DND-41 (cell line): ENCODE results near the gene SOWAHA.
"Not testable (repeated sequence)": the region's sequence is repeated elsewhere in the genome, so short reads cannot be mapped to it uniquely, and the experiment has no call there.

Source experiments
- ATAC-seq: fragments of 200-7000 bp; cut with Tn5 transposase; 3 replicates; pipeline ENCODE4 v1.9.1; 2021; ENCODE audit warnings: low read depth; ENCODE audit not compliant: insufficient read depth
- DNase-seq: peaks from one replicate; pipeline ENCODE4 v3.0.0-alpha.2; 2020
- H2AFZ ChIP-seq: 2 replicates; pipeline ENCODE4 v1.6.0; 2012; ENCODE audit warnings: low read depth, low read length
- H3K27ac ChIP-seq: 2 replicates; pipeline ENCODE4 v1.5.1; 2012; ENCODE audit warnings: low read length, inconsistent platforms
- H3K27me3 ChIP-seq: fragments of 200-600 bp; sonication (generic); 2 replicates; pipeline ENCODE4 v1.6.0; 2012; ENCODE audit warnings: low read length, mild to moderate bottlenecking, inconsistent platforms; ENCODE audit not compliant: insufficient read depth, poor library complexity
- H3K36me3 ChIP-seq: 2 replicates; pipeline ENCODE4 v1.5.1; 2012; ENCODE audit warnings: low read length, inconsistent platforms; ENCODE audit not compliant: insufficient read depth
- H3K4me1 ChIP-seq: 2 replicates; pipeline ENCODE4 v1.5.1; 2012; ENCODE audit warnings: mild to moderate bottlenecking, low read length; ENCODE audit not compliant: insufficient read depth
- H3K4me2 ChIP-seq: 2 replicates; pipeline ENCODE4 v1.6.0; 2012; ENCODE audit warnings: mild to moderate bottlenecking, moderate library complexity, low read length, inconsistent platforms; ENCODE audit not compliant: insufficient read depth
- H3K4me3 ChIP-seq, 2 experiments: fragments of 200-600 bp in 1 of 2; shearing (Covaris generic) in 1 of 2; 2 replicates each; pipeline ENCODE4 v1.5.1; 2012 to 2016; ENCODE audit warnings: inconsistent platforms in 2 of 2, low read length in 2 of 2, mild to moderate bottlenecking in 2 of 2, low read depth in 1 of 2, moderate library complexity in 1 of 2
- H3K79me2 ChIP-seq: 2 replicates; pipeline ENCODE4 v1.6.0; 2012; ENCODE audit warnings: low read length, inconsistent platforms; ENCODE audit not compliant: insufficient read depth
- H3K9ac ChIP-seq: 2 replicates; pipeline ENCODE4 v1.6.0; 2012; ENCODE audit warnings: low read depth, mild to moderate bottlenecking, inconsistent platforms, low read length, moderate library complexity
- H3K9me3 ChIP-seq: 2 replicates; pipeline ENCODE4 v1.5.1; 2012; ENCODE audit warnings: low read length, moderate library complexity, mild to moderate bottlenecking, inconsistent platforms; ENCODE audit not compliant: insufficient read depth, severe bottlenecking
- H4K20me1 ChIP-seq: 2 replicates; pipeline ENCODE4 v1.6.0; 2012; ENCODE audit warnings: low read length; ENCODE audit not compliant: insufficient read depth
- EZH2 ChIP-seq: IDR thresholded peaks from 3 replicates; pipeline ENCODE4 v1.6.1; 2012; ENCODE audit warnings: borderline replicate concordance, low read depth, mild to moderate bottlenecking, moderate library complexity, low read length, inconsistent platforms; ENCODE audit not compliant: severe bottlenecking
- TF ChIP-seq, protein P1 (sequence below): IDR thresholded peaks from 2 replicates; pipeline ENCODE4 v1.5.1; 2012; ENCODE audit warnings: borderline replicate concordance, low read length, moderate library complexity, mild to moderate bottlenecking; ENCODE audit not compliant: poor library complexity, severe bottlenecking; ENCODE audit errors: extremely low read depth

The SOWAHA gene

DNA sequence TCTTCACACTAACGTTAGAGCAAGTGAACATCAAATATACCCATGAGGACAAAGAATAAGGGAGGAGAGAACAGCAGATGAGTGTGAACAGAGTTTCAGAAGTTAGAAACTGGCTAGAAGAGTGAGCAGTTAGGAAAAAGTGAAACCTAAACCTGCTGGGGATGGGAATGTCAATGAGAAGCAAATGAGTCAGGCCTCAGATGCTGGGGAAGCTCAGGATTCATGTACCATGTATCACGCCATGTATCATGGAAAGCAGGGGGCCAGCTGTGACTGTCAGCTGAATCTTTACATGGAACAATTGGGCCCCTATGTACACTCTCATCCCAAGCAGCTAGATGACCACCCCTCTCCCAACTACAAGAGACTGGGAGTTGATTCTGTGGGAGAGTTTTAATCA lies 37.0 kb downstream of the SOWAHA start:
- H3K79me2 ChIP-seq: no peaks in the 10 kb centered on the region
- no peak overlapping the region for H3K9ac ChIP-seq
- no peaks in the 10 kb centered on the region for H3K36me3 ChIP-seq
- H3K27ac ChIP-seq: no peak overlapping the region
- H3K27me3 ChIP-seq: no peaks in the 10 kb centered on the region
- H3K4me1 ChIP-seq: peaks cover 6% of the 10 kb centered on the region
- no peak overlapping the region for H3K4me2 ChIP-seq
- no peaks in the 10 kb centered on the region for H4K20me1 ChIP-seq
- no peak for DNase-seq
- H2AFZ ChIP-seq: no peak overlapping the region
- no peak for TF ChIP-seq EZH2
- TF ChIP-seq, protein P1, sequence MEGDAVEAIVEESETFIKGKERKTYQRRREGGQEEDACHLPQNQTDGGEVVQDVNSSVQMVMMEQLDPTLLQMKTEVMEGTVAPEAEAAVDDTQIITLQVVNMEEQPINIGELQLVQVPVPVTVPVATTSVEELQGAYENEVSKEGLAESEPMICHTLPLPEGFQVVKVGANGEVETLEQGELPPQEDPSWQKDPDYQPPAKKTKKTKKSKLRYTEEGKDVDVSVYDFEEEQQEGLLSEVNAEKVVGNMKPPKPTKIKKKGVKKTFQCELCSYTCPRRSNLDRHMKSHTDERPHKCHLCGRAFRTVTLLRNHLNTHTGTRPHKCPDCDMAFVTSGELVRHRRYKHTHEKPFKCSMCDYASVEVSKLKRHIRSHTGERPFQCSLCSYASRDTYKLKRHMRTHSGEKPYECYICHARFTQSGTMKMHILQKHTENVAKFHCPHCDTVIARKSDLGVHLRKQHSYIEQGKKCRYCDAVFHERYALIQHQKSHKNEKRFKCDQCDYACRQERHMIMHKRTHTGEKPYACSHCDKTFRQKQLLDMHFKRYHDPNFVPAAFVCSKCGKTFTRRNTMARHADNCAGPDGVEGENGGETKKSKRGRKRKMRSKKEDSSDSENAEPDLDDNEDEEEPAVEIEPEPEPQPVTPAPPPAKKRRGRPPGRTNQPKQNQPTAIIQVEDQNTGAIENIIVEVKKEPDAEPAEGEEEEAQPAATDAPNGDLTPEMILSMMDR: no peak
- no peak for ATAC-seq
- no peak overlapping the region for H3K4me3 ChIP-seq
- H3K9me3 ChIP-seq: no peaks in the 10 kb centered on the region

DNA sequence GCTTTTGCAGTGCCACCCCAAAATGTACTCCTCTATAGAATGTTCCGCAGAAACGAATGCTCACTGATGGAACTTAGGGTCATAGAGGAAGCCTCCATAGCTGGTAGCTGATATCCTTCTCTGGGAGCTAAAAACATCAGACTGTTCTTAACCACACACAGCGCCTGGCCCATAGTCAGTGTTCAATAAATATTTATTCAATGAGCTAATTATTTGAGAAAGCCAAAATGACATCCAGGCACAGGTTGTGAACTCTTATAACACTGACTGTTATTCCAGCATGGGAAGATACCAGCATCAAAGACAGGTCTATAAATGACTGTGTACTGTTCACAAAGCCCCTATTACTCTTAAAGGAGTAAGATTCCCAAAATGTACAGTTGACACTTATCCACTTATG lies 40.2 kb downstream of the SOWAHA start:
- no peaks in the 10 kb centered on the region for H3K27me3 ChIP-seq
- no peaks in the 10 kb centered on the region for H3K36me3 ChIP-seq
- no peaks in the 10 kb centered on the region for H3K79me2 ChIP-seq
- H3K9ac ChIP-seq: no peak overlapping the region
- DNase-seq (no peak), ATAC-seq (no peak)
- no peak overlapping the region for H3K27ac ChIP-seq
- H4K20me1 ChIP-seq: no peaks in the 10 kb centered on the region
- no peak overlapping the region for H3K4me3 ChIP-seq
- no peak for TF ChIP-seq EZH2
- TF ChIP-seq, protein P1: no peak
- H3K4me1 ChIP-seq: peaks cover 6% of the 10 kb centered on the region
- H2AFZ ChIP-seq: no peak overlapping the region
- H3K4me2 ChIP-seq: no peak overlapping the region
- no peaks in the 10 kb centered on the region for H3K9me3 ChIP-seq

DNA sequence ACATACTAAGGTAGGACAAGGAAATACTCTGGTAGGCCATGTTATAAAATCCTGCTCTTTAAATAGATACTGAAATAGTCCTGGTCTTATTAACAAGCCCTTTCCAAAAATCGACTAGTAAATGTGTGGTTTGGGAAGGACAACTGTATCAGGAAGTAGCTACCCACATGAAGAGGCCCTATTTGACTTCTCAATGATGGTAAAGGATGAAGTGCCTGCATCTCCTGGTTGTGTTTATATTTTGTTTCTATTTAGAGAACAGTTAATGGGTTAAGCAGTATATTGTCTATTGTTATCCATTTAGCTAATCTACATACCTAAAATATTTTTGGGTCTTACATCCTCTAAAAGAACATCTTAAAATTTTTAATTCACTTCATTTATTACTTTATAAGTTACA lies 40.7 kb downstream of the SOWAHA start:
- H3K79me2 ChIP-seq: no peaks in the 10 kb centered on the region
- H4K20me1 ChIP-seq: no peaks in the 10 kb centered on the region
- ATAC-seq (peak; percentile 69), DNase-seq (no peak)
- no peak overlapping the region for H2AFZ ChIP-seq
- H3K9me3 ChIP-seq: no peaks in the 10 kb centered on the region
- H3K27ac ChIP-seq: no peak overlapping the region
- no peak for TF ChIP-seq EZH2
- TF ChIP-seq, protein P1: no peak
- no peaks in the 10 kb centered on the region for H3K27me3 ChIP-seq
- H3K4me3 ChIP-seq: no peak overlapping the region
- no peak overlapping the region for H3K9ac ChIP-seq
- peaks cover 6% of the 10 kb centered on the region for H3K4me1 ChIP-seq
- H3K4me2 ChIP-seq: no peak overlapping the region
- no peaks in the 10 kb centered on the region for H3K36me3 ChIP-seq

DNA sequence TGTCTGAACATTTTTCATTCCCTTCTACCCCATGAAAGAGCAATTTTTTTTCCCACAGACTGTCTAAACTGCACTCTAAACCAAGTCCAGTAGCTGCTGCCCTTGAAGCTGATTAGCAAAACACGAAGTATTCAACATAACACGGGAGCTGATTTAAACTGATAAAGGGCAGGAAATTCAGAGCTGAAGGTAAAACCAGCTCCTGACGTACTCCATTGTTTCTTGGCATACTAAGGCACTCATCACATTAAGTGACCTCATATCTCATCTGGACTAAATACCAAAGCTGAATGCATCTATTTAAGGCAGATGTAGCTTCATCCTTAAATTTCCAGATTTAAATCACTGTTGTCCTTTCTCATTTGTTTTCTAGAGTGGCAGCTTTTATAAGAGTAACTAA lies 41.2 kb downstream of the SOWAHA start:
- ATAC-seq: no peak

DNA sequence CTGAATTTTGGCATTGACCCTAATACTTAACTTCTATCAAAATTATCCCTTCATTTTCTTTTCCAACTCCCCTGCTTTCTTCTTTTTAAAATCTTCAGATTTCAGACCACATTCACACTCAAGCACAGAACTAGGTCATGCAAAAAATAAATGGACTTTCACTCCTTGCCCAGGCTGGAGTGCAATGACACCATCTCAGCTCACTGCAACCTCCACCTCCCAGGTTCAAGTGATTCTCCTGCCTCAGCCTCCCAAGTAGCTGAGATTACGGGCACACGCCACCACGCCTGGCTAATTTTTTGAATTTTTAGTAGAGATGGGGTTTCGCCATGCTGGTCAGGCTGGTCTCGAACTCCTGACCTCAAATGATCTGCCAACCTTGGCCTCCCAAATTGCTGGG lies 41.9 kb downstream of the SOWAHA start:
- not testable (repeated sequence) for H3K4me3 ChIP-seq, H3K4me1 ChIP-seq, H3K4me2 ChIP-seq, H3K9me3 ChIP-seq, H3K79me2 ChIP-seq, H3K9ac ChIP-seq, H2AFZ ChIP-seq, H3K27me3 ChIP-seq, ATAC-seq, H4K20me1 ChIP-seq, H3K36me3 ChIP-seq, DNase-seq, H3K27ac ChIP-seq

More for the DNA sequence above, 41.2 kb downstream of the SOWAHA start:
- DNase-seq: no peak
- H2AFZ ChIP-seq: no peak overlapping the region
- TF ChIP-seq EZH2: no peak
- TF ChIP-seq, protein P1: no peak
- H3K9ac ChIP-seq: no peak overlapping the region
- no peak overlapping the region for H3K4me3 ChIP-seq
- H3K4me1 ChIP-seq: peaks cover 6% of the 10 kb centered on the region
- H3K27me3 ChIP-seq: no peaks in the 10 kb centered on the region
- H3K79me2 ChIP-seq: no peaks in the 10 kb centered on the region
- no peak overlapping the region for H3K27ac ChIP-seq
- H3K36me3 ChIP-seq: no peaks in the 10 kb centered on the region
- no peak overlapping the region for H3K4me2 ChIP-seq
- no peaks in the 10 kb centered on the region for H3K9me3 ChIP-seq
- H4K20me1 ChIP-seq: no peaks in the 10 kb centered on the region
